CD4-positive, alpha-beta T cell treated with Interleukin-2 at 100 ng/mL for 4 hours (primary cell): ENCODE results near the gene ACSM2B.
"Not testable (repeated sequence)": the region's sequence is repeated elsewhere in the genome, so short reads cannot be mapped to it uniquely, and the experiment has no call there.

Experiments used
- DNase-seq: peaks from one replicate; pipeline ENCODE4 v3.0.0-alpha.2; 2020; ENCODE audit warnings: low spot score

ACSM2B gene, protein sequence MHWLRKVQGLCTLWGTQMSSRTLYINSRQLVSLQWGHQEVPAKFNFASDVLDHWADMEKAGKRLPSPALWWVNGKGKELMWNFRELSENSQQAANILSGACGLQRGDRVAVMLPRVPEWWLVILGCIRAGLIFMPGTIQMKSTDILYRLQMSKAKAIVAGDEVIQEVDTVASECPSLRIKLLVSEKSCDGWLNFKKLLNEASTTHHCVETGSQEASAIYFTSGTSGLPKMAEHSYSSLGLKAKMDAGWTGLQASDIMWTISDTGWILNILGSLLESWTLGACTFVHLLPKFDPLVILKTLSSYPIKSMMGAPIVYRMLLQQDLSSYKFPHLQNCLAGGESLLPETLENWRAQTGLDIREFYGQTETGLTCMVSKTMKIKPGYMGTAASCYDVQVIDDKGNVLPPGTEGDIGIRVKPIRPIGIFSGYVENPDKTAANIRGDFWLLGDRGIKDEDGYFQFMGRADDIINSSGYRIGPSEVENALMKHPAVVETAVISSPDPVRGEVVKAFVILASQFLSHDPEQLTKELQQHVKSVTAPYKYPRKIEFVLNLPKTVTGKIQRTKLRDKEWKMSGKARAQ

DNA sequence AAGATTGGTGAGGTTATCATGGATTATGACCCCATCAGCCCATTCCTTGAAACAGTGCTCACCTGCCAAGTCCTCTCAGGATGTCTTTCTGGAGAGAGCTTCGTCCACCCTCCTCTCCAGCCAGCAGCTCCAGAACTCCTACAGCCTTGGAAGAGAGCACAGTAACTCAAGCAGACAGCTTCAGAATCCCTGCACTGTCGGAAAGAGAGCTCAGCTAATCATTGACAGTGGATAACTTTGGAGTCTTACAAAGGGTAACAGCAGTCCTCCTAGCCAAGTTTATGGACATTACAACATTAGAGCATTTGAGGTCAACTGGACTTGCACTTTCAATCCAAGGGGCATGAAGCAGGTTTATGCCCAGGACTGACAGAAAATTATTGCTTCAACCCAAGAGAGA is at the start of gene ACSM2B:
Gene ACSM2B, minus strand, starts transcription at position 223 of the 400 bp plus-strand sequence. CDS start 11,522 bp downstream, outside the sequence.
- DNase-seq: not testable (repeated sequence)

DNA sequence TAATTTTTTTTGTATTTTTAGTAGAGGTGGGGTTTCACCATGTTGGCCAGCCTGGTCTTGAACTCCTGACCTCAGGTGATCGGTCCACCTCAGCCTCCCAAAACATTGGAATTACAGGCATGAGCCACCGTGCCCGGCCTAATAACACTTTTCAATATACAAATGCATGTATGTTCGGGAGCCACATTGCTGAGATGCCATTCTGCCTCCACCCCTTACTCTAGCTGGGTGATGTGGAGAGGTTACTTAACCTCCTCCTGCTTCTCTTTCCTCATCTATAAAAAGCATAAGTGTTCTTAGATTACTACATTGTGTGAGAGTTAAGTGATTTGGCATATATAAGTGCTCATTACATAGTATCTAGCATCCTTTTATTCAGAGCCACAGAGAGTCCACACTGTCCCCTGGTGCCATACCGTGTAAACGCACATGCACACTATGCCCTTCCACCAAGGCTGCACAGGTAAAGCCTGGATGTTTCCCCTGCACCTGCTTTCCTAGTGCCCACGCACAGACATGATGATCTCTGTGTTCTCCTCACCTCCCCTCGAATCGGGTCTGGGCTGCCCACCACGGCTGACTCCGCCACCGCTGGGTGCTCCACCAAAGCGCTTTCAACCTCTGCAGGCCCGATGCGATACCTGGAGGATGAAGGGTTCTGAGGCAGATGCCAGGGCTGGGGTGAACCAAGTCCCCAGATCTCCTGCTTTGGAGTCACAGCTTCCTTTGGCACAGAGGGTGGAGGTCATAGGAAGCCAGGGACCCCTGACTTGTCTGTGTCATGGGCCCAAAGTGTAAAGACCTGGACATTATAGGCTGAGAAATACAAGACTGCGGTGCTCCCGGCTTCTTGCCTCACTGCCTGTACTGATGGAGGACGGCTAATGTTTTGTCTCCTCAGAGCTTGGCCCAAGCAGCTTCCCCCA is 49.0 kb upstream of the ACSM2B start:
- no peak for DNase-seq

DNA sequence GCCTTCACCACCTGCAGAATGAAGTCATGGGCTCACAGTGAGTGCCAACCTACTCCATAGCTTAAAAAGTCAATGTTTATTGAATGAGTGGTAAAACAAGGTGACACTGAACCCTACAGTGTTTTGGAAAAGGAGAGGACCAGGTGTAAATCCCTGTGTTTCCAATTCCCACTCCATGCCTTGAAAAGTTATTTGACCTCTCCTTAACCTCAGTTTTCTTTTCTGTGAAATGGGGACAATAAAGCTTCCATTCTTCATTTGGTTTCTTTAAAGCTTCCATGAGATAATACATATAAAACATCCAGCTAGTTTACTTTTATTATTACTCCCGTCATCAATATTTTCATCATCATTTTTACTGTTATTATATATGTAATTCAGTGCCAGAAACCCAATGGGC is 48.0 kb upstream of the ACSM2B start:
- no peak for DNase-seq

DNA sequence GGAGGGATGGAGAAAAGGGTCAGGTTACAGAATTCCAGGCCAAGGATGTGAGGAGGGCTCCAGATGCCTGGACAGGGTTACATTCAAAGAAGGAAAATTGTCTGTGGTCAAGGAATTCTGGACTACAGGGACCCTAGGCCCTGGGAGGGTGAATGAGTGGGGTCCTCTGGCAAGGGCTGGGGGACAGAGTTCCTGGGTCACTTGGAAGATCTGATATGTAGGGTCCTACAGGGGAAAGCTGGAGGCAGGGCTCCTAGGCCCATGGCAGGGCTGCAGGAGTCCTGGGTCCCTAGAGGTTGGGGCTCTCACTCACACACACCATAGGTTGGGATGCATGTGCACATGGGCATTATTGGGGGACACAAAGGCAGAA is 46.3 kb upstream of the ACSM2B start:
- DNase-seq: no peak

DNA sequence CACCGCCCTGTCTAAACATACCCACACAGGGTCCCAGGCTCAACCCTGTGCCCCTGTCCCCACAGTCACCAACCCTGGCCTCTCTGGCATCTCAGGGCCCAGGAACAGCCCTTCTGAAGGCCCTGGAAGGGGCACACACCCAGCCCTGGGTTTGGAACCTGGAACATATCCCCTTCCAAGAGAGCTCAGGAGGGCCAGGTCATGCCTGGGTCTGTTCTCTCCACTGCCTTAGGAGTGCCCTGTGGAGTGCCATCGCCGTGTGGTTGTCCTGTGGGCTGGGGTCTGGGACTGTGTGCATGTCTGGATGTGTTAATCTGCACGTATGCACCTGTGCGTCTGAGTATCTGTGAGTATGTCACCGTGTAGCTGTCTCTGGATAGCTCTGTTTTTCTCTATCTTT is 45.2 kb upstream of the ACSM2B start:
- DNase-seq: no peak

DNA sequence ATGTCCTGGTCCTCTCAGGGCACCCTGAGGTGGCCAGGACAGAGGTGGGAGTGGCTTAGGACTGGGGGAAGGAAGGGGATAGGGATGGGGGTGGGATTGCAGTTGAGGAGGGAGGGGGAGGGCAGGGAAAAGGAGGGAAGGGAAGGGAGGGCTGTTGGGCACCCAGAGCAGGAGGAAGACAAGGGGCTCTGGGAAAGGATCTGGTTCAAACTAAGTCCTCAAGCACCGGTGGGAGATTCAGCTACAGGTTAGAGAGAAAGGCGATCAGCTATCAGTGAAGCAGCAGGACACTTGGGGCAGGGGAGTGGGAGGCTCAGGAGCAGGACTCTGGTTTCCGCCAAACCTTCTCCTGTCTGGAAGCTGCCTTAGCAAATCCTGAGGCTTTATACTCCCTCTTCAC is 44.6 kb upstream of the ACSM2B start:
- no peak for DNase-seq

DNA sequence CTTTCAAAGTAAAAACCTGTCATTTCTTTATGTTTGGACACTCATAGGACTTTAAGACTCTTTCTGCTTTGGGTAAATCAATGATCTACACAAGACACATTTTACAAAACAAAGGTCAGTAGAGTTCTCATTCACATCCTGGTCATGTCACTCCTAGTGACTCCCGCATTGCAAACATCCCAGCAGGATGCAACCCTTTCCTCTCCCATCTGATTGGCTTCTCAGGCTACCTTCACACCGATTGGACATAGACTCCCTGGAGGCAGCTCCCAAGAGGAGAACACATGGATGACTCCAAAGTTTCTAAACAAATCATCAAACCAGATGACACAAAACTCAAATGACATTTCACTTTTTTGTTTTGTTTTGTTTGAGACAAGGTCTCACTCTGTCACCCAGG is 43.8 kb upstream of the ACSM2B start:
- DNase-seq: no peak

DNA sequence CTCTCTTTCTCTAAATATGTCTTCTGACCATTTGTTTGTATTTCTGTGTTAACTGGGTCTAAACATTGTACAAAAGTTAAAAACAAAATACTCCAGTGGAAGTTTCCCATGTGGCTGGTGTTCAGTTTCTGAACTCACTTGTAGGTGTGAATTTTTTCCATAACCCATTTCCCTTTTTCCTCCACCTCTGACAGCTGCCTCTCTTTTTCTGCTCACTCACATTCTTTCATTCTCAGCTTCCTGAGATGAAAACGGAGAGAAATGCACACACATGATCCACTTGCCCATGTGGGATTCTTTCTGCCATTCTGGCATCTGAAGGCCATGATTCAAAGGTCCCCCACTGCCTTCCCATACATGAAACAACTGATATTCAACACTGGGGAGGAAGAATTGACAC is 41.1 kb upstream of the ACSM2B start:
- DNase-seq: no peak

DNA sequence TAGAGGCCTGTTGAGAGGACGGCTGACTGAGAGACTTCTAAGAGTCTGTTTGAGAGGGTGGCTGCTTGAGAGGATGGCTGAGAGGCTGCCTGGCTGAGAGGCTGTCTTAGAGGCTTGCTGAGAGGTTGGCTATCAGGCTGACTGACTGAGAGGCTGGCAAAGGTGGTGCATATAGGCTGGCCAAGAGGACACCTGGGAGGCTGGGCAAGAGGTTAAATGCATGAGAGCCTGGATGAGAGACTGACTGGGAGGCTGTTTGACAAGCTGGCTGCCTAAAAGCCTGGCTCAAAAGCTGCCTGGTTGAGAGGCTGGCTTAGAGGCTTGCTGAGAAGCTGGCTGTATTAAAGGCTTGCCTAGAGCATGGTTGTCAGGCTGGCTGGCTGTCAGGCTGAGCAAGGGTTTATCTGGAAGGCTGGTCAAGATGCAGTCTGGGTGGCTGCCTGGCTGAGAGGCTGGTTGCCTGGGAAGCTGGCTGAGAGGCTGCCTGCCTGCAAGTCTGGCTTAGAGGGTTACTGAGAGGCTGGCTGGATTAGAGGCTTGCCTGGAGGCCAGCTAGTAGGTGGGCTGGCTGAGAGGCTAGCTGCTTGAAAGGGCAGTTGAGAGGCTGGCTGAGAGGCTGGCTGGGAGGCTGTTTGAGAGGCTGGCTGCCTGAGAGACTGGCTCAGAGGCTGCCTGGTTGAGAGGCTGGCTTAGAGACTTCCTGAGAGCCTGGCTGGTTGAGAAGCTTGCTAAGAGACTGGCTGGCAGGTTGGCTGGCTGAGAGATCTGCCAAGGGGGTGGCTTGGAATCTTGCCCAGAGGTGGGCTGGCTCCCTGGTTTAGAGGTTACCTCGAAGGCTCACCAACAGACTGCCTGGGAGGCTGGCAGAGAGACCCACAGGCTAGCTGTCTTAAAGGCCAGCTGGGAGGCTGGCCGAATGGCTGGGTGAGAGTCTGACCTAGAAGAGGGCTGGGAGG is 38.3 kb upstream of the ACSM2B start:
- DNase-seq: no peak

DNA sequence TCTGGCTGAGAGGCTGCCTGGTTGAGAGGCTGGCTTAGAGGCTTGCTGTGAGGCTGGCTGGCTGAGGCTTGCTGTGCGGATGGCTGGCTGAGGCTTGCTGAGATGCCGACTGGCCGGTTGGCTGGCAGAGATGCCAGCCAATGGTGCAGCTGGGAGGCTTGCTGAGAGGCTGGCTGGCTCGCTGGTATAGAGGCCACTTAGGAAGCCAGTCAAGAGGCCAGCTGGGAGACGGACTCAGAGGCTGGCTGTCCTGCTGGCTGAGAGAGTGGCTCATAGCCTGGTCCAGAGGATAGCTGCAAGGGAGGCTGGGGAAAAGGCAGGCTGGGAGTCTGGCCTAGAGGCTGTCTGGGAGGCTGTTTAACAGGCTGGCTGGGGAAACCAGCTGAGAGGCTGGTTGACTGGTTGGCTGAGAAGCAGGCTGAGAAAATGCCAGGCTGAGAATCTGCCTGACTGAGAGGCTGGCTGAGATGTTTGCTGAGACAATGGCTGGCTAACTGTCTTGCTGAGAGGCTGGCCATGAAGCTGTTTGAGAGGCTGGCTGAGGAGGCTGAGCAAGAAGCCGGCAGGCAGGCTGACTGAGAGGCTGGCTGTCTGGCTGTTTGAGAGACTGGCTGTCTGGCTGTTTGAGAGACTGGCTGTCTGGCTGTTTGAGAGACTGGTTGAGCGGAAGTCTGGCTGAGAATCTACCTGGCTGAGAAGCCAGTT is 37.5 kb upstream of the ACSM2B start:
- DNase-seq: no peak

DNA sequence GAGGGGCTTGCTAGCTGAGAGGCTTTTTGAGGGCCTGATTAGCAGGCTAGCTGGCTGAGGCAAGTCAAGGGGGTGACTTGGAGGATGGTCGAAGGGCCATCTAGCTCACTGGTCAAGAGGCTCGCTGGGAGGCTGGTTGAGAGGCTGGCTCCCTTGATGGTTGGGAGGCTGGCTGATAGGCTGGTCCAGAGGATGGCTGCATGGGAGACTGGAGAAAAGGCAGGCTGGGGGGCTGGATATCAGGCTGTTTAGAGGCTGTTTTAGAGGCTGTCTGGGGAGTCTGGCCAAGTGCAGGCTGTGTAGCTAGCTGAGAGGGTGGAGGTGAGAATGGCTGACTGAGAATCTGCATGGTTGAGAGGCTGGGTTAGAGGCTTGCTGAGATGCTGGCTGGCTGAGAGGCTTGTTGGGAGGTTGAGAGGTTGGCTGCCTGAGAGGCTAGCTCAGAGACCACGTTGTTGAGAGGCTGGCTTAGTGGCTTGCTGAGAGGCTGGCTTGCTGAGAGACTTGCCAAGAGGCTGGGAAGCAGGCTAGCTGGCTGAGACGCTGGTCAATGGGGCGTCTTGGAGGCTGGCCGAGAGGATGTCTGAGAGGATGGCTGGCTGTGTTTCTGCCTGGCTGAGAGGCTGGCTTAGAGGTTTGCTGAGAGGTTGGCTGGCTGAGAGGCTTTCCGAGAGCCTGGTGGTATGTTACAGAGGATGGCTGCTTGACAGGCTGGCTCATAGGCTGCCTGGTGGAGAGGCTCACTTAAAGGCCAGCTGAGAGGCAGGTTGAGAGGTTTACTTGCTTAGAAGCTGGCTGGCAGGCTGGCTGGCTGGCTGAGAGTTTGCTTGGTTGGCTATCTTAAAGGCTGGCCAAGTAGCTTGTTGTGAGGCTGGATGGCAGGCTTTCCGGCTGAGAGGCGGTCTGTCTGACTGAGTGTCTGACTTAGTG is 36.6 kb upstream of the ACSM2B start:
- DNase-seq: no peak

DNA sequence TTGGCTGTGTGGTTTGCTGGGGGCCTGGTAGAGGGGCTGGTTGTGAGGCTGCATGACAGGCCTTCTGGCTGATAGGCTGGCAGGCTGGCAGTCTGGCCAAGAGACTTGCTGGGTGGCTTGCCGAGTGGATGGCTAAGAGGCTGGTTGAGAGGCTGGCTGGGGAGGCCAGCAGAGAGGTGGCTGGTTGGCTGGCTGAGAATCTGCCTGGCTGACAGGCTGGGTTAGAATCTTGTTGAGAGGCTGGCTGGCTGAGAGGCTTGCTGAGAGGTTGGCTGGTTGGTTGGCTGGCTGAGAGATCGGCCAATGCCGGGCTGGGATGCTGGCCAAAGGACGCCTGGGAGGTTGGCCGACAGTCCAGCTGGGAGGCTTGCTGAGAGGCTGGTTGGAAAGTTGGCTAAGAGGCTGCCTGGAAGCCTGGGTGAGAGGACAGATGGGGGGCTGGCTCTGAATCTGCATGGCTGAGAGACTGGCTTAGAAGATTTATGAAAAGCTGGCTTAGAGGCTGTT is 35.9 kb upstream of the ACSM2B start:
- DNase-seq: no peak

DNA sequence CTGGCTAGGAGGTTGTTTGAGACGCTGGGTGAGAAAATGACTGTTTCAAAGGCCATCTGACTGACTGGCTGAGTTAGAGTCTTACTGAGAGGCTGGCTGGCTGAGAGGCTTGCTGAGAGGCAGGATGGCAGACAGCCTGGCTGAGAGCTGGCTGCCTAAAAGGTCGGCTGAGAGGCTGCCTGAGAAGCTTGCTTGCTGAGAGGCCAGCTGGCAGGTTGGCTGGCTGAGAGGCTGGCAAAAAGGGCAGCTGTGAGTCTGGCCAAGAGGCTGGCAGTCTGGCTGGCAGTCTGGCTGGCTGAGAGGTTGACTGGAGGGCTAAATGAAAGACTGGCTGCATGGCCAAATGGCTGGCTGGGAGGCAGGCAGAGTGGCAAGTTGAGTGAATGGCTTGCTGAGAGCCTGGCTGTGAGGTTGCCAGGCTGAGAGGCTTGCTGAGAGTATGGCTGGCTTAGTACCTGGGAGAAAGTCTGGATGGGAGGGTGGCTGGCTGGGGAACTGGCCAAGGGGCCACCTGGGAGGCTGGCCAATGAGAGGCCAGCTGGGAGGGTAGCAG is 35.3 kb upstream of the ACSM2B start:
- no peak for DNase-seq

DNA sequence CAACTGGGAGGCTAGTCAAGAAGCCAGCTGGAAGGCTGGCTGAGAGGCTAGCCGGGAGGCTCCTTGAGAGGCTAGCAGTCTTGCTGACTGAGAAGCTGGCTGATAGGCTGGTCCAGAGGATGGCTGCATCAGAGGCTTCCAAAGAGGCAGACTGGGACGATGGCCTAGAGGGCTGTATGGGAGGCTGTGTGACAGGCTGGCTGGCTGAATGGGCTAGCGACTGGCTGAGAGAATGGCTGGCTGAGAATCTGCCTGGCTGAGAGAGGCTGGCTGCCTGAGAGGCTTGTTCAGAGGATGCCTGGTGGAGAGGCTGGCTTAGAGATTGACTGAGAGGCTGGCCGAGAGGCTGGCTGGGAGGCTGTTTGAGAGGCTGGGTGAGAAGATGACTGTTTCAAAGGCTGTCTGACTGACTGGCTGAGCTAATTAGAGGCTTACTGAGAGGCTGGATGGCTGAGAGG is 34.8 kb upstream of the ACSM2B start:
- DNase-seq: no peak

DNA sequence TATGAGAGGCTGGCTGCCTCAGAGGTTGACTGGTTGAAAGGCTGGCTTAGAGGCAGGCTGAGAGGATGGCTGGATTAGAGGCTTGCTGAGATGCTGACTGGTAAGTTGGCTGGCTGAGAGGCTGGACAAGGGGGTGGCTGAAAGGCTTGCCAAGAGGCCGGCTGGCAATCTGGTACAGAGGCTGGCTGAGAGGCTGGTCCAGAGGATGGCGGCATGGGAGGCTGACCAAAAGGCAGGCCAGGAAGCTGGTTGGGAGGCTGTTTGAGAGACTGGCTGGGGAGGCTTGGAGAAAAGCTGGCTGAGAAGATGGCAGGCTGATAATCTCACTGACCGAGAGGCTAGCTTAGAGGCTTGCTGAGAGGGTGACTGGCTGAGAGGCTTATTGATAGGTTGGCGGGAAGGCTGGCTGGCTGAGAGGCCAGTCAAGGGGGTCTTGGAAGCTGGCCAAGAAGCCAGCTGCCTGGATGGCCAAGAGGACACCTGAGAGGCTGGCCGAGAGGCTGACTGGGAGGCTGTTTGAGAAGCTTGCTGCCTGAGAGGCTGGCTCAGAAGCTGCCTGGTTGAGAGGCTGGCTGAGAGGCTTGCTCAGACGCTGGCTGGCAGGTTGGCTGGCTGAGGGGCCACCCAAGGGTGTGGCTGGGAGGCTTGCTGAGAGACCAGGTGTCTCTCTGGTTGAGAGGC is 34.2 kb upstream of the ACSM2B start:
- DNase-seq: no peak

DNA sequence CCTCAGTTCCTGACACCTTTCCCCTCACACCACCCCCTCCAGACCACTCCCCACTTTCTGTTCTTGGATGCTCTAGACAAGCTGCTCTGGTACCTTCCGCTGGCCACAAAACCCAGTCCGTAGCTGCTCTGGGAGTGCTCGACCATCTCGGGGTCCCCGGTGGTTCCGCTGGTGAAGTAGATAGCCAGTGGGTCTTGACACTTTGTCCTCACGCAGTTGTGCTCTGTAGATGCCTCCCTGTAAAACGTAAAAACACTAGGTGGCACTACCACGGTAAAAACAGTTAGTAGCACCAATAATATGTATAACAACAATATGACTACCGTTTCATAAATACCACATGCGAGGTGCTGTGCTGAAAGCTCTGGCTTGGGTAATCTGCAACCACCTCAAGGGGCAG is 26.0 kb upstream of the ACSM2B start:
- not testable (repeated sequence) for DNase-seq

DNA sequence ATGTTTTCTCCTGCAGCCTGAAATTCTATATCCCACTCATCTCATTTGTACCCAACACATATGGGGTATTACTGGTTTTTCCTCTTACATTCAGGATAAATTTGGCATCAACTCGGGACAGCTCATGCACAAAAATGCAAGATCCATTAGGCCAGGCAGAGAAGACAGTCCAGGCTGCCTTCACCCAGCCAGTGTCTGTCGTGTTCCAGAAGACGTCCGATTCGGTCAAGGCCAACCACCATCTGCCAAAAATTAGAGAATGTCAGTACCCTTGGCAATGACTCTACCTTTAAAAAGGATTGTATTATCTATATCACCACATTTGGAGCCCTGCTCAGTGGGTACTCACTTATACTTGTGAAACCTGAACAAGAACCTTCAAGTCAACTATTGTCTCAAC is 23.3 kb upstream of the ACSM2B start:
- not testable (repeated sequence) for DNase-seq

DNA sequence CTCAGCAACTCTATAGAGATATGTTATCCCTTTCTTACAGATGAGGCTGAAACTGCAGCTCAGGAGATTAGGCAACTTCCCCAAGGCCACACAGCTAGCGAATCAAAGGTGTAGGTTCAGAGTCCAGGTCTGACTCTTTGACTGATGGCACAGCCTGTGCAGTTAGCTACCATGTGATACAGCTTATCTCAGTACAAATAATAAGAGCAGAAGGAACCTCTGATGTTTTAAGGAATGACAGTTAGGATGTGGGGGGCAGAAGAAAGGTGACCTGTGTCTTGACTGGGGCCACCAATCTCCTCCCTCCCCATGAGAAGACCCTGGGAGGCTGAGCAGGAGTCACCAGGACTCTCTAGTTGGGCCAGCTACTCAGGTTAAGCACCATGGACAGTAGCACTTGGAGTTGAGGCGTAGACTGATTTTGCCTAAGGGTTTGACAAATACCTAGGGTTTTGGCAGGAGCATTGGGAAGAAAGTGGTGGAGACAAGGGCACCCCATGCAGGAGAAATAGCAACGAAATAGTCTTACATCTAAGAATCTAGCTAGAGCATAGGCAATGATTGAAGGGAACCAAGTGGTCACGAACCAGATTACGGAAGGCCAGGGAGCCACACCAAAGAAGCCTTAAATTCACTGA is 22.8 kb upstream of the ACSM2B start:
- no peak for DNase-seq
